Measurements from ENCODE around the gene CELSR1. TPM values are rescaled to one million over a fixed set of nuclear protein-coding genes. Genes with fewer than 3 reads are reported as not detected.

Gene CELSR1
- total RNA-seq, 2 experiments from 2014 or later, result 3.7 to 5.2 TPM

DNA sequence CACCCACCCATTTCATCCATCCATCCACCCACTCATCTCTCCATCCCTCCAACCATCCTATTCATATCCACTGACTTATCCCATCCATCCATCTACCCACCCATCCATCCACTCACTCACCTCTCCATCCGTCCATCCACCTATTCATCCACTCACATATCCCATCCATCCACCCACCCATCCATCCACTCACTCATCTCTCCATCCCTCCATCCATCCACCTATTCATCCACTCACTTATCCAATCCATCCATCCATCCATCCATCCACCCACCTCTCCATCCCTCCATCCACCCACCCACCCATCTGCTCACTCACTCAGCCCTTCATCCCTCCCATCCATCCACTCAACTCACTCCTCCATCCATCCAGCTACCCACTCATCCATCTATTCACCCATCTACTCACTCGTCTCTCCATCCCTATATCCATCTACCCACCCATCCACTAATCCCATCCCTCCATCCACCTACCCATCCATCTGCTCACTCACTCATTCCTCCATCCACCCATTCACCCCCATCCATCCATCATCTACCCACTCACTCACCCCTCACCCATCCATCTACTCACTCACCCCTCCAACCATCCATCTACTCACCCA, 165.7 kb downstream of the CELSR1 start:
- Histone ChIP-seq H3K4me3 (ENCODE audit: low read depth, low read length, poor library complexity, severe bottlenecking) (no peak overlapping the region), H3K79me2 (ENCODE audit: insufficient read depth, low read depth, low read length) (no peaks in the 10 kb centered on the region), H4K20me1 (ENCODE audit: insufficient read depth, low read length) (no peaks in the 10 kb centered on the region), H3K4me1 (ENCODE audit: insufficient read depth, low read length, poor library complexity, severe bottlenecking) (peaks cover 8% of the 10 kb centered on the region), H2AFZ (ENCODE audit: low read length) (no peak overlapping the region), H3K9me3 (ENCODE audit: low read length) (no peaks in the 10 kb centered on the region), H3K4me2 (ENCODE audit: low read length) (no peak overlapping the region), H3K36me3 (ENCODE audit: insufficient read depth, low read length) (no peaks in the 10 kb centered on the region), H3K27ac (ENCODE audit: low read depth, low read length, poor library complexity, severe bottlenecking) (no peak overlapping the region), H3K9me2 (ENCODE audit: insufficient read depth, low read length) (no peaks in the 10 kb centered on the region)
- ChIA-PET CTCF (ENCODE audit: unreplicated experiment) (no interaction called here), POLR2A (no interaction called here)
- BruUV-seq (replicated peaks), result no TSS peak
- intact Hi-C loops (cut with micrococcal nuclease; ENCODE audit: unreplicated experiment), result no loop called here
- TF ChIP-seq EZH2phosphoT487 (IDR thresholded peaks at IDR 0.05; ENCODE audit: borderline replicate concordance, low read depth, low read length), result no peak
- TF ChIP-seq, protein P1, sequence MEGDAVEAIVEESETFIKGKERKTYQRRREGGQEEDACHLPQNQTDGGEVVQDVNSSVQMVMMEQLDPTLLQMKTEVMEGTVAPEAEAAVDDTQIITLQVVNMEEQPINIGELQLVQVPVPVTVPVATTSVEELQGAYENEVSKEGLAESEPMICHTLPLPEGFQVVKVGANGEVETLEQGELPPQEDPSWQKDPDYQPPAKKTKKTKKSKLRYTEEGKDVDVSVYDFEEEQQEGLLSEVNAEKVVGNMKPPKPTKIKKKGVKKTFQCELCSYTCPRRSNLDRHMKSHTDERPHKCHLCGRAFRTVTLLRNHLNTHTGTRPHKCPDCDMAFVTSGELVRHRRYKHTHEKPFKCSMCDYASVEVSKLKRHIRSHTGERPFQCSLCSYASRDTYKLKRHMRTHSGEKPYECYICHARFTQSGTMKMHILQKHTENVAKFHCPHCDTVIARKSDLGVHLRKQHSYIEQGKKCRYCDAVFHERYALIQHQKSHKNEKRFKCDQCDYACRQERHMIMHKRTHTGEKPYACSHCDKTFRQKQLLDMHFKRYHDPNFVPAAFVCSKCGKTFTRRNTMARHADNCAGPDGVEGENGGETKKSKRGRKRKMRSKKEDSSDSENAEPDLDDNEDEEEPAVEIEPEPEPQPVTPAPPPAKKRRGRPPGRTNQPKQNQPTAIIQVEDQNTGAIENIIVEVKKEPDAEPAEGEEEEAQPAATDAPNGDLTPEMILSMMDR (conservative IDR thresholded peaks at IDR 0.05; ENCODE audit: low read length), result no peak
- DNase-seq (ENCODE audit: low spot score), result no peak

DNA sequence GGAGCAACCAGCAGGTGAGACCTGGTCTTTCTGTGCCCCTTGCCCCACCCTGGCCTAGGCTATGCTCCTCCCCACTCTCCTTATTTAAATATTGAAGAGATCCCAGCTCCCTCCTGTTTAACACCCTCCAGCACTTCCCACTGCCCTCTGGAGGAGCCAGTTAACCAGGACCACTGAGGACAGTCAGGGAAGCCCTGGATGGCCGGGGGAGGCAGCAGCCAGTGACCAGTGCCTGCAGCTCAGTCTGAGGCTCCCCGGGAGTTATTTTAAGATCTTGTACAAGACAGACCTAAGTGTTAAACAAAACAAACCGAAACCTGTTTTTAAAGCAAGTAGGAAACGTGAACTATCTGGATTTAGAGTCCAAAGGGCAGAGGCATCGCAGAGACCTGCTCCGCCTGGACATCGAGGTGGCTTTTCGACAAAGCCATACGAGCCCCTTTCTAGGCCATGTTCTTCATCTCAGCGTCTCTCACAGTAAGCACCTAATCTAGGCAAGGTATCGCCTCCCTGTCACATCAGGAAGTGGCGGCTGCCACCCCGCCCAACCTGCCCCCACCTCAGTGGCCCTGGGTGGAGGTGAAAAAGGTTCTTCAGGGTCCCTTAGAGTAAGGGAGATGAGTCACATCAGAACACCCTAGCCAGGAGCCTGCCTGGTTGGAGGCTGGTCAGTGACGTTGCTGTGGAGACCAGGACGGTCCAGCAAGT, 166.7 kb downstream of the CELSR1 start:
- Histone ChIP-seq H4K20me1 (ENCODE audit: insufficient read depth, low read length) (no peaks in the 10 kb centered on the region), H2AFZ (ENCODE audit: low read length) (no peak overlapping the region), H3K36me3 (ENCODE audit: insufficient read depth, low read length) (no peaks in the 10 kb centered on the region), H3K9me3 (ENCODE audit: low read length) (no peaks in the 10 kb centered on the region), H3K4me1 (ENCODE audit: insufficient read depth, low read length, poor library complexity, severe bottlenecking) (peaks cover 13% of the 10 kb centered on the region), H3K9me2 (ENCODE audit: insufficient read depth, low read length) (no peaks in the 10 kb centered on the region), H3K4me3 (ENCODE audit: low read depth, low read length, poor library complexity, severe bottlenecking) (no peak overlapping the region), H3K4me2 (ENCODE audit: low read length) (no peak overlapping the region), H3K27ac (ENCODE audit: low read depth, low read length, poor library complexity, severe bottlenecking) (no peak overlapping the region), H3K79me2 (ENCODE audit: insufficient read depth, low read depth, low read length) (no peaks in the 10 kb centered on the region)
- ChIA-PET CTCF (ENCODE audit: unreplicated experiment) (no interaction called here), POLR2A (no interaction called here)
- intact Hi-C loops (cut with micrococcal nuclease; ENCODE audit: unreplicated experiment), result no loop called here
- no peak for DNase-seq (ENCODE audit: low spot score)
- BruUV-seq (replicated peaks), result no TSS peak
- TF ChIP-seq EZH2phosphoT487 (IDR thresholded peaks at IDR 0.05; ENCODE audit: borderline replicate concordance, low read depth, low read length), result no peak
- TF ChIP-seq, protein P1 (conservative IDR thresholded peaks at IDR 0.05; ENCODE audit: low read length), result no peak

Measured in OCI-LY7 (cell line).